HG02623 (cell line): ENCODE results near the gene DDA1.

Source experiments
- ATAC-seq: cut with Tn5 transposase; IDR thresholded peaks from one replicate; pipeline ENCODE4 v1.9.1; 2021; ENCODE audit warnings: moderate library complexity; ENCODE audit not compliant: unreplicated experiment

DDA1 gene

DNA sequence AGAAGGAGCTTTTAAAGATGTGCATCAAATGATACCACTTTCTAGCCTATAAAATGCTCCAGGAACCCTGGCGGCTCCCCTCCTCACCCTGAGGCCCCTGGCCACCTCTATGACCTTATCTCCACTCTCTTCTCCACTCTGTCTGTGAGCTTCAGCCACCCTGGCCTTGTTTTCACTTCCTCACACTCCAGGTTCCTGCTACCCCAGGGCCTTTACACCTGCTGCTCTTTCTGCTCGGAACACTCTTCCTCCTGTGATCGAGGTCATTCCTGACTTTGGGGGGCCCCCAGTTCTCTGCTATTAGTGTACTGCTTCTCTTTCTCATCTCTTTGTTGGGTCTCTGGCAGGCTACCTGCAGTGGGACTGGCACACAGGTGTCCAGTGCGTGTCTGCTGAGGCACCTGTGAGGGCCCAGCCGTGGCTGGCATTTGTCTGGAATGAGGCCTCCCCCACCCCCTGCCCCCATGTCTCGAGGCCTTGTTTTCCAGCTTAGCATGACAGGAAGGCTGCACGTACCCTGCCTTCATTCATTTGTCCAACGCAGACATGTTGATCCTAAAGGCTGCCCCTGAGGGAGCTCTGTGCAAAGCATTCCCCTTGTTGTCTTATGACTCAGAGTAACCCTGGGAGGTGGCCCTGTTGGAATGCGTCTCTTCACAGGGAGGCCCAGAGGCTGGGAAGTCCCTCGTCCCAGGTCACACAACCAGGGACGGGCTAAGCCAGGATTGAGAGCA, 2.3 kb downstream of the DDA1 start:
- ATAC-seq = no peak

- ATAC-seq = no peak
These were observed 3.1 kb downstream of the DDA1 start for GRCh38 chr19:17312189-17313113.

DNA sequence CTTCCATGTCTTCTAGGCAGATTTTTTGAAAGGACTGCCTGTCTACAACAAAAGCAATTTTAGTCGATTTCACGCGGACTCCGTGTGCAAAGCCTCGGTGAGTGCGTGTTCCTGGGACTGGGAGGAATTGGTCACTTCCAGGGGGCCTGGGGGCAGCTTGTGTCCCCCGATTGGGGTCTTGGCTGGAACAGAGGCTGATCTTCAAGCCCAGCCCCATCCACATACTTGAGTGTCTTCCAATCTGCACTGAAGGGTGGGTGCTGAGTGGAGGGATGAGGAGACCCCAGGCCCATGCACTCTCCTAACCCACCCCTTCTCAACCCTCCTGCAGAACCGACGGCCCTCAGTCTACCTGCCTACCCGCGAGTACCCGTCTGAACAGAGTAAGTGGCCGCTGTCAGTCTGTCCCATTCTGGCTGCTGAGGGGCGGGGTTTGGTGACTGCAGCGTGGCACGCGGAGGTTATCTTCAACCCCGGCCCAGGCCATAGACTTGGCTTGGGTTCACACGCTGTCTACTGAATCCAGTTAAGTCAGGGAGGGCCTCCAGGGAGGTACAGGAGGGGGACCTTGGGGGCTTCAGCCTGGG, 4.7 kb downstream of the DDA1 start:
- ATAC-seq = no peak

DNA sequence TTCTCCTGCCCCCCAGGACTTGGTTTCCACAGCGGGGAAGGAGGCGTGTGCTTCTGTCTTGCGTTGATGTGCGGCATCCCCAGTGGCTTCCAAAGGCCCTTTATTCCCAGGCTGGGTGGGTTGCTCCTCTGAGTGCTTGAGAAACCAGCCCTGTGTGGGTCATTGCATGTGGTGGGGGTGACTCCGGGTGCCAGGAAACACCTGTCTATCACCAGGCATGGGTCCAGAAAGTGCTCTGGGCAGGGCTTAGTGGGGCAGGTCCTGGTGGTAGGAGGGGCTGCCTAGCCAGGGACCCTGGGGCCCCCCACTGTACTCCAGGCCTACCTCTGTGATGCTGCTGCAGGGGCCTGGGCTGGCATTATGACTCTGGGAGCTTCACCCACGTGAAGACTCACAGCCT, 9.6 kb downstream of the DDA1 start:
- no peak for ATAC-seq

DNA sequence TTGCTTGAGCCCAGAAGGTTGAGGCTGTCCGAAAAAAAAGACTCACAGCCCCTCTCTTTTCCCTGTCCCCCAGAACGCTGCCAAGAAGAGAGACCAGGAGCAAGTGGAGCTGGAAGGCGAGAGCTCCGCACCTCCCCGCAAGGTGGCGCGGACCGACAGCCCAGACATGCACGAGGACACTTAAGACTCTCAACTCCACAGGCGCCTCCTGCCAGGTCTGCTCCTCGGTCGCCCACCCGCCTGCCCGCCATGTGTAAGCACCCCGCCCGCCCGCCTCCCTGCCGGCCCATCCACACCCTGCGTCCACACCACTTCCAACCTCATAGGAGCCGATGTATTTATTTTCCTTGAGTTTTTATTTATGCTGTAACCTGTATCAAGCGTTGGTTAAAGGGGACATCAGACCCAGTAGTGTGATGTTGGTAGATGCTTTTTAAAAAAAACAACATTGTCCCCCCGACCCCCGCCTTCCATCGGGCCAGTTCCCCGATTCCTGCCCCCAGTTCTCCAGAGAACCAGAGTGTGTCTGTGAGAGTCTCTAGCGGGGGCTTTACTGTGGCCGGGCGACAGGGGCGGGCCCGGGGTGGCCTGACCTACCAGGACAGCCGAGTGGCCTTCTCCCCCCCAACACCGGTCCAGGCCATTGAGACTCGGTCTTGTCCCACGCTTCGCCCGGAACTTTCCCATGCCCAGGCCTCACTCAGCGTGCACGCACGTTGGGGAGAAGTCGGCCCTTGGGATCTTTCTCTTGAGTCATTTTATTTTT, 10.3 kb downstream of the DDA1 start:
- no peak for ATAC-seq

- ATAC-seq = no peak
These were observed 11.1 kb downstream of the DDA1 start for GRCh38 chr19:17320435-17320834.

DNA sequence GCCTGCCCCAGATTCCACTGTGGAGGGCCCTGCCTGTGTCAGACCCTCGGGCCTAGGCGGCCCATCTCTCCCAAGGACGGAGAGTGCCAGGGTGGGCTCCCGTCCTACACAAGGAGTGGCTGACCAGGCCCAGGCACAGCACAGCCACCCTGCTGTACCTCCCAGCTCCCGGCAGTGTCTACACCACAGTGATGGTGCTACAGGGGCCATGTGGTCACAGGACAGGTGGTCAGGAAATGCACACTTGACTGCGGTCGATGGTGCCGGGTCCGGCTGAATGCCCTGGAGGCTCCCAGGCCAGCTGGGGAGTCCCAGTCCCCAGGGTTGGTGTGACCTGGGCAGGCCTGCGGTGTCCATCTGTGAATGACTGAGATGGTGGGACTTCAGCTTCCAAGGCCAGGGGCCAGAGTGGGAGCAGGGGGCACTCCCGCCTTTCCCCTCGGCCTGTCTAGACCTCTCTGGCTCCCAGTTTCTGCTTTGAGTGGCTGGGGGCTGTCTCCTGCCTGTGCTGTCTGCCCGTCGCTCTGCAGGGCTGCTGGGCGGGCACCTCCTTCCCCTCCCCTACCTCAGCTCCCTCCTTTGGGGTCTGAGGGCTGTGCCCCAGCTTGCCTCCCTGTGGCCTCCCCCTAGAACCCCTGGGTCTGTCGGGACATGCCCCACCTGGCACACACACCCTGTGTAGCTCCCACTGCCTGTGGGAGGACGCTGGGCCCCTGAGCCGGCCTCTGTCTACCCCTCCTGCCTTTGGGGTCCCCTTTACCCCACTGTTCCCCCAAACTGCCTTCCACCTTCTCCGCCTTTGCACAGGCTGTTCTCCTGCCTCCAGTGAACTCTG, 12.5 kb downstream of the DDA1 start:
- no peak for ATAC-seq

DNA sequence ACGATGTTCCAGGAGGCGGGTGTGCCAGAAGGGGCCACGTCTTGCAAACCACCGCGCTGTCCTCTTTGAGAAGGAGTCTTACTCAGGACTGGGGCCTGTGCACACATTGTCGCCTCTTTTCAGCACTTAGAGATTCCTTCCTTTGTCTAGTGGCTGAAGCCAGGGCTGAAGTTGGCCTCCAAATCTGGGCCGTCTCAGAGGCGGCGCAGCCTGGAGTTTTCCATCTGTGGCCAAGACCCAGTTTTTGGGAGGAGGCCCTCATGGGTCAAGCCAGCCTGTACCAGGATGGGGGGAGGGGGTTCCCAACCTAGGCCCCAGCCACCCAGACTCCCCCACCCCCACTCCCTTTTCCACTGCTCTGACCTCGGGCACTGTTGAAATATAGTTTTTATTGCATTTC, 13.5 kb downstream of the DDA1 start:
- no peak for ATAC-seq

DNA sequence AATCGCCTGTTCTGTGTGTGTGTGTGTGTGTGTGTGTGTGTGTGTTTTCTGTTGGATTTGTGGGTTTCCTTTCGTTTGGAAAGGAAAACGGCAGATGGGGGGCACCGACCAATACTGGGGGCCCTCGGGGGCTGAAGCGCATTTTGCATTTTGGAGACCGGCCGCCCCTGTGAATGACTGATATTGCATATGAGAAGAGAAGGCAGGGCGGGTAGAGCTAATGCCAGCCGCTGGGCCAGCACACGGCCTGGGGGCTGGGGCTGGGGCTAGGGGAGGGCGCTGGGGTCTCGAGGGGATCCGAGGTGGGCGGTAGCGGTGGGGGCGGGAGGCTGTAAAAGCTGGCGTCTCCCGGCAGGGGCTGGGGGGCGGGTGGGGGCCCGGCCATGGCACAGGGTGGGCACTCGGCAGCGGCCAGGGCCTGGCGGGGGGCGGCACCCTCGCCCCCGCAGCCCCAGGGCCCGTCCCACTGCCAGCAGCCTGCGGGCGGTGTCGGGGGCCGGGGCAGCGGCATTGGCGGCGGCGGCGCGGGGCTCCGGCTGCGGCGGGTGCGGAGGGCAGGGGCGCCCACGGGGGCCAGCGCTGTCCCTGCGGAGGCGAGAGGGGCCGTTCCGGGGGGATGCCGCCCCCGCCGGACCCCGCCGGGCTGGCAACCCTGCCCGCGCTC, 14.1 kb downstream of the DDA1 start:
- ATAC-seq = no peak

- ATAC-seq = no peak
These were observed 14.6 kb downstream of the DDA1 start for GRCh38 chr19:17323964-17324332.

- ATAC-seq = no peak
These were observed 15.2 kb downstream of the DDA1 start for GRCh38 chr19:17324357-17325114.

- no peak for ATAC-seq
These were observed 15.8 kb downstream of the DDA1 start for GRCh38 chr19:17325133-17325532.

DNA sequence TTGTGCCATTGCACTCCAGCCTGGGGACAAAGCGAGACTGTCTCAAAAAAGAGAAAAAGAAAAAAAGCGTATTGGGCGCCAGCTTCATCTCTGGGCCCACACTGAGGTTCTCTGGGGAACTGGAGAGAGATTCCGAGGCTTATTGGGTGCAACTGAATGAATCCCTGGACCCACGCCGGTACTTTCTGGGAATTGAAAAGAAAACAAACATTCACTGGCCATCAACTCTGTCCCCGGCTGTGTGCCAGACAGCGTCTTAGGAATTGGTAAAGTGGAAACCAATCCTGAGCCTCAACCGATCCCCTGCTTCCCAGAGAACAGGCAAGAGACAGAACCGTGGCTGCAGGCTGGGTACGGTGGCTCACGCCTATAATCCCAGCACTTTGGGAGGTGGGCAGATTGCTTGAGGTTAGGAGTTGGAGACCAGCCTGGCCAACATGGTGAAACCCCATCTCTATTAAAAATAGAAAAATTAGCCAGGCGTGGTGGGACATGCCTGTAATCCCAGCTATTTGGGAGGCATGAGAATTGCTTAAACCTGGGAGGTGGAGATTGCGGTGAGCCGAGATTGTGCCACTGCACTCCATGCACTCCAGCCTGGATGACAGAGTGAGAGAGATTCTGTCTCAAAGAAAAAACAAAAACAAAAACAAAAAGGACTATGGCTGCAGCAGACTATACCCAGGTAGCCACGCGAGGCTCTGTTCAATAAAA, 16.7 kb downstream of the DDA1 start:
- ATAC-seq = no peak

DNA sequence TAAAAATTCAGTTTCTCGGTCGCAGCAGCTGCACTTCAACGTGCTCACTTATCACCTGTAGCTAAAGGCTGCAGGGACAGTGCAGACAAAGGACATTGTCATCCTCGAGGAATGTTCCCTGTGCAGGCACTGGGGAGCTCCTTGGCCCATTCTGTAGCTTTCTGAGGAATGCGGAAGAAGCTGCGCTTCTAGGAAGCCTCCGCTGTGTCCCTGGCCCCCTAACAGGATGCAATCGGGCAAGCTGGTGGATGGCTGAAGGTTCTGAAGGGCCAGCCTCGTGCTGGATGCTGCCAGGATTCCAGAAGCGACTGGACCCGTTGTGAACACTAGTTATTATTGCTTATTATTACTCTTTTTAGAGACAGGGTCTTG, 17.2 kb downstream of the DDA1 start:
- ATAC-seq = no peak

- no peak for ATAC-seq
These were observed 17.8 kb downstream of the DDA1 start for GRCh38 chr19:17327068-17327653.

- ATAC-seq = no peak
These were observed 18.5 kb downstream of the DDA1 start for GRCh38 chr19:17327654-17328516.
